ENCODE results near the gene PHLDB2.

- no peak for TF ChIP-seq ATF3 (IDR thresholded peaks at IDR 0.05; ENCODE audit: insufficient read depth, low read depth, low read length)
- TF ChIP-seq POLR2AphosphoS5 (IDR thresholded peaks at IDR 0.05; ENCODE audit: low read depth, low read length): no peak
- no peak for TF ChIP-seq SUZ12 (IDR thresholded peaks at IDR 0.05; ENCODE audit: low read length)
- no peak for TF ChIP-seq SP1 (IDR thresholded peaks at IDR 0.05; ENCODE audit: low read depth, low read length)
- TF ChIP-seq RNF2 (IDR thresholded peaks at IDR 0.05; ENCODE audit: borderline replicate concordance, low read depth, low read length, missing control alignments, poor library complexity, severe bottlenecking): no peak
- TF ChIP-seq EGR1 (IDR thresholded peaks at IDR 0.05; ENCODE audit: borderline replicate concordance, low read depth, low read length): no peak
- TF ChIP-seq GABPA (IDR thresholded peaks at IDR 0.05; ENCODE audit: borderline replicate concordance, insufficient read depth, low read length): no peak
- no peak for TF ChIP-seq SP4 (IDR thresholded peaks at IDR 0.05; ENCODE audit: low read length)
- TF ChIP-seq CTCF (IDR thresholded peaks at IDR 0.05; ENCODE audit: control extremely low read depth in 1 of 3, insufficient read depth in 1 of 3, low read depth in 1 of 3, low read length in 3 of 3): no peak
- TF ChIP-seq PHF8 (conservative IDR thresholded peaks at IDR 0.05; ENCODE audit: low read depth, low read length): no peak
- TF ChIP-seq RFX5 (IDR thresholded peaks at IDR 0.05; ENCODE audit: borderline replicate concordance, low read depth, low read length): no peak
- TF ChIP-seq SIX5 (IDR thresholded peaks at IDR 0.05; ENCODE audit: low read depth, low read length): no peak
Measured at GRCh38 chr3:111810909-111811308, 48.2 kb upstream of the PHLDB2 start.

Measured in H1 (cell line).